Neural cell (in vitro differentiated cells): Measurements from ENCODE around the gene NPTN. TPM values are rescaled to one million over a fixed set of nuclear protein-coding genes. Genes with fewer than 3 reads are reported as not detected.

Experiments
- H2AFZ ChIP-seq: fragments of 200-600, 300-800 bp; sonication (generic), shearing (Covaris generic); 2 replicates; pipeline ENCODE4 v1.6.0; 2014; ENCODE audit warnings: low read depth, mild to moderate bottlenecking, antibody characterized with exemption, low read length, moderate library complexity
- H3F3A ChIP-seq: fragments of 200-600 bp; shearing (Covaris generic); 2 replicates; pipeline ENCODE4 v1.6.1; 2016; ENCODE audit warnings: mild to moderate bottlenecking, moderate library complexity, mixed read lengths, antibody characterized with exemption, low read length; ENCODE audit not compliant: insufficient read depth, poor library complexity, severe bottlenecking
- H3K27ac ChIP-seq: fragments of 200-600, 300-800 bp; sonication (generic), shearing (Covaris generic); 2 replicates; pipeline ENCODE4 v1.5.1; 2014; ENCODE audit warnings: mild to moderate bottlenecking, low read length, moderate library complexity
- H3K27me3 ChIP-seq: fragments of 300-800, 200-600 bp; sonication (generic), shearing (Covaris generic); 2 replicates; pipeline ENCODE4 v1.6.0; 2014; ENCODE audit warnings: mild to moderate bottlenecking, low read depth, low read length, moderate library complexity; ENCODE audit not compliant: insufficient read depth
- H3K36me3 ChIP-seq: fragments of 300-800, 200-600 bp; sonication (generic), shearing (Covaris generic); 2 replicates; pipeline ENCODE4 v1.5.1; 2014; ENCODE audit warnings: mild to moderate bottlenecking, antibody characterized with exemption, low read length, moderate library complexity; ENCODE audit not compliant: insufficient read depth
- H3K4me2 ChIP-seq: fragments of 300-800, 200-600 bp; sonication (generic), shearing (Covaris generic); 2 replicates; pipeline ENCODE4 v1.6.0; 2014; ENCODE audit warnings: mild to moderate bottlenecking, low read length
- H3K4me3 ChIP-seq: fragments of 300-800, 200-600 bp; sonication (generic), shearing (Covaris generic); 2 replicates; pipeline ENCODE4 v1.5.1; 2014; ENCODE audit warnings: mild to moderate bottlenecking, low read length, moderate library complexity
- H3K79me2 ChIP-seq: fragments of 200-600 bp; shearing (Covaris generic); replicated peaks from 2 replicates; pipeline ENCODE4 v1.6.0; 2014; ENCODE audit warnings: mild to moderate bottlenecking, low read length, moderate library complexity; ENCODE audit not compliant: insufficient read depth
- H3K9ac ChIP-seq: fragments of 300-800, 200-600 bp; sonication (generic), shearing (Covaris generic); 2 replicates; pipeline ENCODE4 v1.6.1; 2016; ENCODE audit warnings: mild to moderate bottlenecking, low read length, mixed read lengths
- H3K9me2 ChIP-seq: fragments of 200-600 bp; shearing (Covaris generic); 2 replicates; pipeline ENCODE4 v1.6.1; 2016; ENCODE audit warnings: mild to moderate bottlenecking, low read length, mixed read lengths; ENCODE audit not compliant: insufficient read depth
- H3K9me3 ChIP-seq: fragments of 200-600, 300-800 bp; sonication (generic), shearing (Covaris generic); 2 replicates; pipeline ENCODE4 v1.6.1; 2016; ENCODE audit warnings: mild to moderate bottlenecking, mixed run types, low read length, moderate library complexity, mixed read lengths
- H4K20me1 ChIP-seq: fragments of 200-600 bp; shearing (Covaris generic); 2 replicates; pipeline ENCODE4 v1.6.1; 2016; ENCODE audit warnings: mild to moderate bottlenecking, mixed run types; ENCODE audit not compliant: insufficient read depth
- CTCF ChIP-seq: fragments of 450-650 bp; IDR thresholded peaks from 2 replicates; pipeline ENCODE4 v1.5.1; 2014; ENCODE audit warnings: antibody characterized with exemption, mild to moderate bottlenecking, moderate library complexity; ENCODE audit not compliant: poor library complexity, severe bottlenecking
- EP300 ChIP-seq: fragments of 450-650 bp; conservative IDR thresholded peaks from 2 replicates; pipeline ENCODE4 v1.6.1; 2014; ENCODE audit warnings: antibody characterized with exemption, mild to moderate bottlenecking, moderate library complexity; ENCODE audit not compliant: poor library complexity, severe bottlenecking
- EZH2 ChIP-seq: fragments of 200-600, 300-800 bp; shearing (Covaris generic), sonication (generic); IDR thresholded peaks from 2 replicates; pipeline ENCODE4 v1.6.1; 2014; ENCODE audit warnings: antibody characterized with exemption, low read length, borderline replicate concordance, mild to moderate bottlenecking; ENCODE audit not compliant: insufficient read depth, poor library complexity, severe bottlenecking
- MXI1 ChIP-seq: fragments of 450-650 bp; conservative IDR thresholded peaks from 2 replicates; pipeline ENCODE4 v1.6.1; 2014; ENCODE audit warnings: antibody characterized with exemption, mild to moderate bottlenecking; ENCODE audit not compliant: poor library complexity, severe bottlenecking
- POLR2AphosphoS5 ChIP-seq: IDR thresholded peaks from 2 replicates; pipeline ENCODE4 v1.6.1; 2012
- RAD21 ChIP-seq: fragments of 450-650 bp; conservative IDR thresholded peaks from 2 replicates; pipeline ENCODE4 v1.6.1; 2014; ENCODE audit warnings: antibody characterized with exemption, mild to moderate bottlenecking, moderate library complexity
- REST ChIP-seq: IDR thresholded peaks from 2 replicates; pipeline ENCODE4 v1.6.1; 2012; ENCODE audit warnings: borderline replicate concordance
- SMC3 ChIP-seq: fragments of 450-650 bp; conservative IDR thresholded peaks from 2 replicates; pipeline ENCODE4 v1.6.1; 2014; ENCODE audit warnings: antibody characterized with exemption, mild to moderate bottlenecking, moderate library complexity; ENCODE audit not compliant: poor library complexity
- TAF1 ChIP-seq: IDR thresholded peaks from 2 replicates; pipeline ENCODE4 v1.6.1; 2012; ENCODE audit warnings: low read depth
- polyA plus RNA-seq: library from polyadenylated mRNA; depleted of rRNA; stranded (reverse); fragments of >200 nt; gene quantifications from 2 replicates; pipeline ENCODE4 v1.2.3, GENCODE V29; 2014

NPTN gene
- polyA plus RNA-seq, 1 donor from 2014 or later: 237 TPM

- Histone ChIP-seq H3K9me2 (no peaks in the 10 kb centered on the region), H3K9ac (no peak overlapping the region), H3F3A (no peaks in the 10 kb centered on the region), H4K20me1 (no peaks in the 10 kb centered on the region), H3K4me3 (no peak overlapping the region), H3K4me2 (no peak overlapping the region), H3K36me3 (no peaks in the 10 kb centered on the region), H3K79me2 (peaks cover 49% of the 10 kb centered on the region), H2AFZ (no peak overlapping the region), H3K27me3 (no peaks in the 10 kb centered on the region), H3K27ac (no peak overlapping the region), H3K9me3 (no peaks in the 10 kb centered on the region)
- TF ChIP-seq MXI1 (no peak), EP300 (no peak), REST (no peak), RAD21 (no peak), POLR2AphosphoS5 (no peak), TAF1 (no peak), SMC3 (no peak), CTCF (no peak), EZH2 (no peak)
Measured at GRCh38 chr15:73621286-73621826, 11.8 kb downstream of the NPTN start.

- TF ChIP-seq EZH2: no peak
- no peak for TF ChIP-seq CTCF
- no peak for TF ChIP-seq REST
- TF ChIP-seq SMC3: no peak
- TF ChIP-seq POLR2AphosphoS5: no peak
- TF ChIP-seq RAD21: no peak
- no peak for TF ChIP-seq TAF1
- TF ChIP-seq EP300: no peak
- no peak for TF ChIP-seq MXI1
- no peak overlapping the region for H3K4me2 ChIP-seq
- no peaks in the 10 kb centered on the region for H3F3A ChIP-seq
- no peak overlapping the region for H2AFZ ChIP-seq
- H3K27me3 ChIP-seq: no peaks in the 10 kb centered on the region
- no peak overlapping the region for H3K4me3 ChIP-seq
- H3K79me2 ChIP-seq: peaks cover 39% of the 10 kb centered on the region
- no peaks in the 10 kb centered on the region for H3K36me3 ChIP-seq
- H3K27ac ChIP-seq: no peak overlapping the region
- no peak overlapping the region for H3K9ac ChIP-seq
- no peaks in the 10 kb centered on the region for H3K9me3 ChIP-seq
- H3K9me2 ChIP-seq: no peaks in the 10 kb centered on the region
- H4K20me1 ChIP-seq: no peaks in the 10 kb centered on the region
Measured at GRCh38 chr15:73620078-73620477, 13.1 kb downstream of the NPTN start.
